A549 (cell line): Measurements from ENCODE around the gene PIK3CD. TPM values are rescaled to one million over a fixed set of nuclear protein-coding genes. Genes with fewer than 3 reads are reported as not detected.

Experiments
- ATAC-seq, 2 experiments: fragments of 200-7000 bp in 1 of 2; fragments of >200 bp in 1 of 2; cut with Nextera tagmentation in 1 of 2; cut with Tn5 transposase in 1 of 2; 3 replicates each; pipeline versions ENCODE4 v1.8.0 to v1.9.1; 2018 to 2020; ENCODE audit warnings: mild to moderate bottlenecking in 1 of 2, moderate library complexity in 1 of 2
- CTCF ChIA-PET: fragments of 300-600 bp; sonication (Branson Sonifier 250); formaldehyde crosslinking; extraction: SDS; loops from one replicate; lab custom pipeline; 2021; ENCODE audit warnings: antibody characterized with exemption, inconsistent platforms; lab: Yijun Ruan, JAX
- POLR2A ChIA-PET: fragments of 350-600 bp; formaldehyde crosslinking; extraction: SDS; loops from one replicate; lab custom pipeline; 2021; ENCODE audit warnings: antibody characterized with exemption, inconsistent platforms; lab: Yijun Ruan, JAX
- DNase-seq, 2 experiments: peaks; one replicate each; pipeline versions ENCODE4 v3.0.0 to v3.0.0-alpha.2; 2011 to 2016; ENCODE audit warnings: low read depth in 1 of 2, low spot score in 1 of 2
- FAIRE-seq: peaks from 2 replicates; lab custom pipeline; 2011; peaks lifted over from hg19 to GRCh38; lab: Jason Lieb, UNC
- H3K27ac ChIP-seq, 2 experiments: fragments of >200 bp; sonication (Bioruptor Twin); formaldehyde crosslinking; 3 replicates each; pipeline ENCODE4 v1.5.1; 2016 to 2017
- H3K4me1 ChIP-seq: fragments of >200 bp; sonication (Bioruptor Twin); formaldehyde crosslinking; 3 replicates; pipeline ENCODE4 v1.6.1; 2016
- H3K4me2 ChIP-seq: fragments of >200 bp; sonication (Bioruptor Twin); formaldehyde crosslinking; 3 replicates; pipeline ENCODE4 v1.6.1; 2016
- H3K4me3 ChIP-seq: fragments of >200 bp; sonication (Bioruptor Twin); formaldehyde crosslinking; 3 replicates; pipeline ENCODE4 v1.5.1; 2016
- H3K9me3 ChIP-seq: fragments of >200 bp; sonication (Bioruptor Twin); formaldehyde crosslinking; 3 replicates; pipeline ENCODE4 v1.6.1; 2016
- CBX8 ChIP-seq: fragments of 200-600 bp; sonication (generic); IDR thresholded peaks from 2 replicates; pipeline ENCODE4 v1.6.1; 2016
- CEBPB ChIP-seq, 2 experiments: fragments of >200 bp in 1 of 2; sonication (Bioruptor Twin) in 1 of 2; formaldehyde crosslinking in 1 of 2; IDR thresholded peaks; 2 replicates each; pipeline ENCODE4 v1.6.1; 2012 to 2016
- EHF ChIP-seq: fragments of 250-450 bp; sonication (Bioruptor Pico); IDR thresholded peaks from 2 replicates; pipeline ENCODE4 v1.5.0; 2020; ENCODE audit warnings: mild to moderate bottlenecking
- HOXA7 ChIP-seq: fragments of 250-450 bp; sonication (Bioruptor Pico); IDR thresholded peaks from 2 replicates; pipeline ENCODE4 v1.5.0; 2020; ENCODE audit warnings: mild to moderate bottlenecking, moderate library complexity
- HOXB13 ChIP-seq: fragments of 250-450 bp; sonication (Bioruptor Pico); IDR thresholded peaks from 2 replicates; pipeline ENCODE4 v1.5.0; 2020; ENCODE audit warnings: low read depth, mild to moderate bottlenecking, moderate library complexity
- JUN ChIP-seq, 2 experiments: fragments of >200 bp; sonication (Bioruptor Twin); formaldehyde crosslinking; IDR thresholded peaks; 2 replicates in 1 of 2; 3 replicates in 1 of 2; pipeline ENCODE4 v1.6.1; 2016 to 2017
- NFE2L2 ChIP-seq: fragments of 150-350 bp; conservative IDR thresholded peaks from 2 replicates; pipeline ENCODE4 v1.6.1; 2014; ENCODE audit warnings: low read length
- RAD21 ChIP-seq, 2 experiments: fragments of >200 bp in 1 of 2; sonication (Bioruptor Twin) in 1 of 2; formaldehyde crosslinking in 1 of 2; IDR thresholded peaks in 1 of 2; conservative IDR thresholded peaks in 1 of 2; 2 replicates in 1 of 2; 3 replicates in 1 of 2; pipeline ENCODE4 v1.6.1; 2012 to 2018; ENCODE audit warnings: inconsistent platforms in 1 of 2
- RFX5 ChIP-seq: fragments of 450-650 bp; IDR thresholded peaks from 2 replicates; pipeline ENCODE4 v1.7.1; 2014; ENCODE audit warnings: antibody characterized with exemption, mild to moderate bottlenecking, moderate library complexity
- TFCP2L1 ChIP-seq: fragments of 250-450 bp; sonication (Bioruptor Pico); IDR thresholded peaks from 2 replicates; pipeline ENCODE4 v1.5.0; 2021; ENCODE audit warnings: mild to moderate bottlenecking
- WGBS: methylation state at CpG from one replicate; pipeline ENCODE4 v1.1.6; 2017; ENCODE audit errors: missing lambda C conversion rate; 5-methylcytosine and 5-hydroxymethylcytosine counted together
- polyA plus RNA-seq, 4 experiments: library from polyadenylated mRNA; depleted of rRNA in 3 of 4; stranded (reverse); fragments of >200 nt; fragmentation: RNase III in 1 of 4; extraction: RNeasy Plus Mini Kit Qiagen cat#74134 plus additional on column Dnase treatment in 1 of 4; gene quantifications; 2 replicates in 3 of 4; 3 replicates in 1 of 4; pipeline ENCODE4 v1.2.3, GENCODE V29; 2011 to 2017
- TF ChIP-seq, protein P1 (sequence below): fragments of >200 bp; sonication (Bioruptor Twin); formaldehyde crosslinking; IDR thresholded peaks from 3 replicates; pipeline ENCODE4 v1.5.1; 2016
- TF ChIP-seq, protein P2 (sequence below): IDR thresholded peaks from 2 replicates; pipeline ENCODE4 v1.6.1; 2012
- TF ChIP-seq, protein P3 (sequence below): fragments of >200 bp; sonication (Bioruptor Twin); formaldehyde crosslinking; IDR thresholded peaks from 2 replicates; pipeline ENCODE4 v1.6.1; 2016

The PIK3CD gene
- polyA plus RNA-seq, 2 of the 4 experiments (the other 2 are of a cell fraction), result 2.4 to 3.5 TPM

DNA sequence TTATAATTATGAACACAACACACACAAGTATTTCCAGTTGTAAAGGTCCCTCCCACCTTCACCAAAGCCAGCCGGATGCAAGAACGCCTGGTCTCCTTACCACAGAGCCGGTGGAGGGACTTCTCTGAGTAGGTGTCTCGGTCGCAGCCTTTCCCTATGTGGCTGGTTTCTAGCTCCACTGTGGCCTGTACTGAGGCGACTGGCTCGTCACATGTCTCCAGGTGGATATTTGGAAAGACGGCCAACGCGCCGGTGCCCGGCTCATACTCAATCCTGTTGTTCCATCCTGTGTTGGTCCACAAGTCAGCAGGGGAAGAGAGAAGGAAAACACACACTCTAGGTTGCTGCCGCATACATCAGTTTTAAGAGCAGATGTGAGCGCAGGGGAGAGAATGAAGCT is 97.8 kb downstream of the PIK3CD start:
- ATAC-seq (no peak), FAIRE-seq (no peak), DNase-seq (no peak)
- Histone ChIP-seq H3K9me3 (no peaks in the 10 kb centered on the region), H3K4me2 (no peak overlapping the region), H3K27ac (no peak overlapping the region), H3K4me3 (no peak overlapping the region), H3K4me1 (no peaks in the 10 kb centered on the region)
- CTCF ChIA-PET, result interaction anchor here (0.6 to 1.6 kb wide), 3 partner anchors 35 to 751 kb away, joined by 3 to 5 read pairs (median 4); no protein-coding TSS in a partner anchor
- TF ChIP-seq HOXA7 (CRISPR knock-in tag) (no peak), RAD21 (conservative IDR thresholded peaks at IDR 0.05 in 1 of 2, IDR thresholded peaks at IDR 0.05 in 1 of 2) (no peak), RFX5 (no peak), TFCP2L1 (CRISPR knock-in tag) (no peak)
- TF ChIP-seq, protein P1, sequence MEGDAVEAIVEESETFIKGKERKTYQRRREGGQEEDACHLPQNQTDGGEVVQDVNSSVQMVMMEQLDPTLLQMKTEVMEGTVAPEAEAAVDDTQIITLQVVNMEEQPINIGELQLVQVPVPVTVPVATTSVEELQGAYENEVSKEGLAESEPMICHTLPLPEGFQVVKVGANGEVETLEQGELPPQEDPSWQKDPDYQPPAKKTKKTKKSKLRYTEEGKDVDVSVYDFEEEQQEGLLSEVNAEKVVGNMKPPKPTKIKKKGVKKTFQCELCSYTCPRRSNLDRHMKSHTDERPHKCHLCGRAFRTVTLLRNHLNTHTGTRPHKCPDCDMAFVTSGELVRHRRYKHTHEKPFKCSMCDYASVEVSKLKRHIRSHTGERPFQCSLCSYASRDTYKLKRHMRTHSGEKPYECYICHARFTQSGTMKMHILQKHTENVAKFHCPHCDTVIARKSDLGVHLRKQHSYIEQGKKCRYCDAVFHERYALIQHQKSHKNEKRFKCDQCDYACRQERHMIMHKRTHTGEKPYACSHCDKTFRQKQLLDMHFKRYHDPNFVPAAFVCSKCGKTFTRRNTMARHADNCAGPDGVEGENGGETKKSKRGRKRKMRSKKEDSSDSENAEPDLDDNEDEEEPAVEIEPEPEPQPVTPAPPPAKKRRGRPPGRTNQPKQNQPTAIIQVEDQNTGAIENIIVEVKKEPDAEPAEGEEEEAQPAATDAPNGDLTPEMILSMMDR, result no peak
- WGBS, result 94% methylated on average over 14 of the region's 14 CpGs
- POLR2A ChIA-PET, result no interaction called here

DNA sequence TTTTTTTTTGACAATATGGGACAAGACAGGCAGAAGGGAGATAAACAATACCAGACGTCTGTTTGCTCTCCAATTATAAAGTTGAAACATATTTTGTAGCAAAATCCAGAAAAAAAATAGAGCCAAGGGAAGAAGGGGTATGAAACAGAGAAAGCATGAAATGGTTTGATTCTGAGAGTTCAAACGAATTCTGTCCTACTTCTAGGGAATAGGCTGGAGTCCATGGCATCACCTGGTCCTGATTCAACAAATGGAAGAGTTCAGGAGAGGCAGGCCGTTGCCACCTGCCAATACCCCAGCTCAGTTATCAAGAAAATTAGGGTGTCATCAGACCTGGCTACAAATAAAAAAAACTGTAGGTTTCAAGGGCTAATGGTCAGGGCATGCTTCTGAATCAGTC is 100.4 kb downstream of the PIK3CD start:
- DNase-seq (no peak), FAIRE-seq (no peak), ATAC-seq (no peak)
- Histone ChIP-seq H3K4me1 (no peaks in the 10 kb centered on the region), H3K27ac (no peak overlapping the region), H3K9me3 (no peaks in the 10 kb centered on the region), H3K4me3 (no peak overlapping the region), H3K4me2 (no peak overlapping the region)
- CTCF ChIA-PET, result interaction anchor here (0.9 kb wide), 1 partner anchor 33 kb away, joined by 4 read pairs; no protein-coding TSS in a partner anchor
- 69% methylated on average over 3 of the region's 3 CpGs for WGBS
- TF ChIP-seq, protein P2, sequence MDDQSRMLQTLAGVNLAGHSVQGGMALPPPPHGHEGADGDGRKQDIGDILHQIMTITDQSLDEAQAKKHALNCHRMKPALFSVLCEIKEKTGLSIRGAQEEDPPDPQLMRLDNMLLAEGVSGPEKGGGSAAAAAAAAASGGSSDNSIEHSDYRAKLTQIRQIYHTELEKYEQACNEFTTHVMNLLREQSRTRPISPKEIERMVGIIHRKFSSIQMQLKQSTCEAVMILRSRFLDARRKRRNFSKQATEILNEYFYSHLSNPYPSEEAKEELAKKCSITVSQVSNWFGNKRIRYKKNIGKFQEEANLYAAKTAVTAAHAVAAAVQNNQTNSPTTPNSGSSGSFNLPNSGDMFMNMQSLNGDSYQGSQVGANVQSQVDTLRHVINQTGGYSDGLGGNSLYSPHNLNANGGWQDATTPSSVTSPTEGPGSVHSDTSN, result no peak
- TF ChIP-seq, protein P3, sequence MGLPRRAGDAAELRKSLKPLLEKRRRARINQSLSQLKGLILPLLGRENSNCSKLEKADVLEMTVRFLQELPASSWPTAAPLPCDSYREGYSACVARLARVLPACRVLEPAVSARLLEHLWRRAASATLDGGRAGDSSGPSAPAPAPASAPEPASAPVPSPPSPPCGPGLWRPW, result no peak
- TF ChIP-seq NFE2L2 (no peak), RAD21 (conservative IDR thresholded peaks at IDR 0.05 in 1 of 2, IDR thresholded peaks at IDR 0.05 in 1 of 2) (no peak)
- POLR2A ChIA-PET, result no interaction called here

DNA sequence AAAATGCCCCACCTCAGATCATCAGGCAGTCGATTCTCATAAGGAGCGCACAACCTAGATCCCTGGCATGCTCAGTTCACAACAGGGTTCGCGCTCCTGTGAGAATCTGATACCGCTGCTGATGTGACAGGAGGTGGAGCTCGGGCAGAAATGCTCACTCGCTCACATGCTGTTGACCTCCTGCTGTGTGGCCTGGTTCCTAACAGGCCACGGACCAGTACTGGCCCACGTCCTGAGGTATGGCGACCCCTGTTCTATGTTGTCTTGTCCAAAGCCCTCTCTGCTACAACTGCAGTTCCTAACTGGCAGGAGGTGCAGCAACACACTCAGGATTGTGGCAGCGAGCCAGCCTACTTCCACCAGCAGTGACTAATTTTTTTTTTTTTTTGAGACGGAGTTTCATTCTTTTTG is 101.6 kb downstream of the PIK3CD start:
- no peak for FAIRE-seq

More for the DNA sequence above, 101.6 kb downstream of the PIK3CD start:
- Histone ChIP-seq H3K27ac (no peak overlapping the region), H3K9me3 (no peaks in the 10 kb centered on the region), H3K4me1 (no peaks in the 10 kb centered on the region), H3K4me3 (no peak overlapping the region), H3K4me2 (no peak overlapping the region)
- no peak for TF ChIP-seq CEBPB (IDR thresholded peaks at IDR 0.05)
- TF ChIP-seq, protein P3, result no peak
- no peak for TF ChIP-seq JUN (IDR thresholded peaks at IDR 0.05)
- TF ChIP-seq HOXB13 (CRISPR knock-in tag), result no peak
- no peak for TF ChIP-seq EHF (CRISPR knock-in tag)
- TF ChIP-seq, protein P1, result no peak
- TF ChIP-seq CBX8, result no peak
- ChIA-PET POLR2A (no interaction called here), CTCF (no interaction called here)
- 90% methylated on average over 10 of the region's 12 CpGs for WGBS
- DNase-seq (no peak), ATAC-seq (peak in 1 of 2 experiments; percentile 23; a peak in 1 of 6 replicates)
